ENCODE results near the gene VAMP1. TPM values are rescaled to one million over a fixed set of nuclear protein-coding genes. Genes with fewer than 3 reads are reported as not detected.

Gene VAMP1
- total RNA-seq, 2 donors from 2014 or later, result 3.9 to 4.1 TPM

- no peak for DNase-seq
- peak overlapping the region in 1 of 2 donors; percentile 18 for H3K9ac ChIP-seq (ENCODE audit: low read depth in 2 of 2, low read length in 2 of 2)
- H3K4me1 ChIP-seq, result peaks cover 5% of the 10 kb centered on the region
- no peaks in the 10 kb centered on the region for H3K27me3 ChIP-seq
- H3K4me3 ChIP-seq, result no peak overlapping the region
- peaks cover 20% of the 10 kb centered on the region for H3K36me3 ChIP-seq
- TF ChIP-seq CTCF (IDR thresholded peaks at IDR 0.05), result no peak
- H3K27ac ChIP-seq, result peak overlapping the region; percentile 62
- H3K9me3 ChIP-seq, result no peaks in the 10 kb centered on the region
- intact Hi-C loops (cut with DNase I), result loop anchor here (5.0 kb wide), 1 partner anchor 140 kb away; no protein-coding TSS in a partner anchor
Observed at GRCh38 chr12:6462234-6462995, 8.1 kb downstream of the VAMP1 start.

DNA sequence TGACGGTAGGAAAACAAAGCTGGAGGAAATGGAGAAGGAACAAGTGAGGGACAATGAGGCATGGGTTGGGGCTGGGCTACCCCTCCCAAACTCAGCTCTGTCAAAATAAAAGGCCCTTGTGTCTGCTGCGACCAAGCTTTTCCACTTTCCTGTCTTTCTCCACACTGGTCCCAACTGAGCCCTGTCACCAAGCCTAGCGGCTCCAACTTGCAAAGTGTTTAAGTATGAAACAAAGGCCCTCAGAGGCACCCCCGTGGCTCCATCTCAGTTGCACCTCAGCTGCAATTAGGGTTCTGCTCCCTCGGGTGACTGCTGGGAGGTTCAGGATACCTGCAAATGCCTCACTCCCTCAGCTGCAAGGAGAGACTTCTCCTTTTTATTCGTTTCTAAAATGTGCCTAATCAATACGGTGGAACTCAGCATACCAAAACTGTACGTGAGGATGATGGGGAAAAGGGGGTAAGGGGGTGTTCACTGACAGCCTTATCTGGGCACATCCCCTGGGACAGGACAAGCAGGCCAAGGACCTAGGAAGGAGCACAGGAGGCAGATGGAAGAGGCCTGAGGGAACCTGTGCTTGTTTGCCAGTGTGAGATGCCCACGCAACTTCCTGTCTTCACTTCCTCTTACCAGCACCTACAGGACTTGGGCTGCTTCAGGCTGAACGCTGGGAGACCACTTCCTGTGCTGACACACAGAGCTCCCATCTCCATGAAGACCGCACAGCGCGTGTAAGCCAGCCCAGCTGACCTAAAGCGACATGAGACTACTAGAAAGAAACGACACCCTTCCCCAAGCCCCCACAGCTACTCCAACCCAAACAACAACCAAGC is 8.9 kb downstream of the VAMP1 start:
- Histone ChIP-seq H3K9ac (ENCODE audit: low read depth in 2 of 2, low read length in 2 of 2) (peak overlapping the region in 1 of 2 donors; percentile 18), H3K36me3 (peaks cover 20% of the 10 kb centered on the region), H3K4me3 (no peak overlapping the region), H3K27ac (peak overlapping the region; percentile 62), H3K9me3 (no peaks in the 10 kb centered on the region), H3K27me3 (no peaks in the 10 kb centered on the region), H3K4me1 (peaks cover 5% of the 10 kb centered on the region)
- peak; percentile 58 for DNase-seq
- no peak for TF ChIP-seq CTCF (IDR thresholded peaks at IDR 0.05)
- intact Hi-C loops (cut with DNase I), result loop anchor here (5.0 kb wide), 1 partner anchor 139 kb away; no protein-coding TSS in a partner anchor

DNA sequence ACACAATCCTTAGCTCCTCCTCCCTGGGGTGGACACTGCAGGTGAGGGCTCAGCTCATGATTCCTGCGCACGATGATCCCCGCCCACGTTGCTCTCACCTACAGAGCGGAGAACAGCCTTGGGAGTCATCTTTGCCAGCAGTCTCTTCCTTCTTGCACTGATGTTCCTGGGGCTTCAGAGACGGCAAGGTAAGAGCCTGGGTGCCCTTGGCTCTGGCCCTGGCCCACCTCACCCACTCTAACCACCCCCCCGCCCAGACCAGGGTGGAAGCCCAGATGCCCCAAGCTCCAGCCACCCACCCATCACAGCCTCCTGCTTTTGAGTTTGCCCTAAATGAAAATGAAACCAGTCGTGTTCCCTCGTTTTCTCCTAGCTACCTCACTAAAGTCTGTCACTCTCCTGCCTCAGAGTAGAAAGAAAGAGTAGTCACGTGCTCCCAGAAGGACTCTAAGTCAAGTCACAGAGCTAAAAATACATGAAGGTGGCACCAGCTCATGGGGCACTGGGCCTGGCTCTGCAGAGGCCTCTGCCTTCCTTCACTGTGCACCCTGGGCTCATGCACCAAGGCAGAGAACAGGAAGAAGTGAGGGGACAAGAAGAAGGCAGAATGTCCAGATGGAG is 9.6 kb downstream of the VAMP1 start:
- Histone ChIP-seq H3K27ac (peak overlapping the region; percentile 62), H3K4me3 (no peak overlapping the region), H3K4me1 (peaks cover 4% of the 10 kb centered on the region), H3K9ac (ENCODE audit: low read depth in 2 of 2, low read length in 2 of 2) (peak overlapping the region in 1 of 2 donors; percentile 16), H3K9me3 (no peaks in the 10 kb centered on the region), H3K36me3 (peaks cover 20% of the 10 kb centered on the region), H3K27me3 (no peaks in the 10 kb centered on the region)
- intact Hi-C loops (cut with DNase I), result loop anchor here (5.0 kb wide), 1 partner anchor 139 kb away; no protein-coding TSS in a partner anchor
- no peak for TF ChIP-seq CTCF (IDR thresholded peaks at IDR 0.05)
- no peak for DNase-seq

DNA sequence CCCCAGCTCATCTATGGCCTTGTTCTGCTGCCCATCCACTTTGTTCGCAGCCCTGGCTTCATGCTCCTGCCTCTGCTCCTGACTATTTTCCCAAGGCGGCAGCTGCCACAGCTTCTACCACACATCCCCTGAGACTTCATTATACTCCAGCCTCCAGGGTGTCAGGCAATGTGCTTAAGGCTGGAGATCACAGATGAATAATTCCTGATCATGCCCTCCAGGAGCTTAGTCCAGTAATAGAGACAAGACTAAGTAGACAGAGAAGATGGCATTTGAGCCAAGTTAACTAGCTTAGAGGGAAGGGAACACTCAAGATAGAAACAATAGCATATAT is 11.5 kb downstream of the VAMP1 start:
- Histone ChIP-seq H3K9ac (ENCODE audit: low read depth in 2 of 2, low read length in 2 of 2) (no peak overlapping the region), H3K27ac (no peak overlapping the region), H3K27me3 (no peaks in the 10 kb centered on the region), H3K4me3 (no peak overlapping the region), H3K9me3 (no peaks in the 10 kb centered on the region), H3K4me1 (no peaks in the 10 kb centered on the region), H3K36me3 (peaks cover 25% of the 10 kb centered on the region)
- DNase-seq, result no peak
- TF ChIP-seq CTCF (IDR thresholded peaks at IDR 0.05), result no peak
- intact Hi-C loops (cut with DNase I), result no loop called here

DNA sequence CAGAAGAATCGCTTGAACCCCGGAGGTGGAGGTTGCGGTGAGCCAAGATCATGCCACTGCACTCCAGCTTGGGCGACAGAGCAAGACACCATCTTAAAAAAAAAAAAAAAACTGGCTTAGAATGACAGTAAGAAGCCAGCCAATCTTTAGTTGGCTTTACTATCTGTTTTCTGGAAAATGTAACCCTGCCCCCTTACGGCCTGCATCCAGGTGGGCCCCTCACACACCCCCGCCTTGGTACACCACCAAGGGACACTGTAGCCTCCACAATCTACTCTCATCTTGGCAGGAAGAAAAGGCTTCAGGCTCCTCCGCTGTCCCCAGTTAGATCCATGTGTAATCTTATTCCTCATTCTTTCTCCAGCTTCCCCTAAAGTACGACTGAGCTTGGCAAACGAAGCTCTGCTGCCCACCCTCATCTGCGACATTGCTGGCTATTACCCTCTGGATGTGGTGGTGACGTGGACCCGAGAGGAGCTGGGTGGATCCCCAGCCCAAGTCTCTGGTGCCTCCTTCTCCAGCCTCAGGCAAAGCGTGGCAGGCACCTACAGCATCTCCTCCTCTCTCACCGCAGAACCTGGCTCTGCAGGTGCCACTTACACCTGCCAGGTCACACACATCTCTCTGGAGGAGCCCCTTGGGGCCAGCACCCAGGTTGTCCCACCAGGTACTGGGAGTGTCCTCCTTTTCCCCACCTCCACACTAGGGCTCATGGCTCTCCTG is 12.0 kb downstream of the VAMP1 start:
- H3K36me3 ChIP-seq, result peaks cover 26% of the 10 kb centered on the region

More for the DNA sequence above, 12.0 kb downstream of the VAMP1 start:
- no peak overlapping the region for H3K27ac ChIP-seq
- H3K4me1 ChIP-seq, result no peaks in the 10 kb centered on the region
- H3K27me3 ChIP-seq, result no peaks in the 10 kb centered on the region
- H3K9me3 ChIP-seq, result no peaks in the 10 kb centered on the region
- no peak overlapping the region for H3K4me3 ChIP-seq
- DNase-seq, result no peak
- intact Hi-C loops (cut with DNase I), result no loop called here
- H3K9ac ChIP-seq (ENCODE audit: low read depth in 2 of 2, low read length in 2 of 2), result no peak overlapping the region
- no peak for TF ChIP-seq CTCF (IDR thresholded peaks at IDR 0.05)
